SK-N-SH (cell line): Measurements from ENCODE around the gene GPS2. TPM values are rescaled to one million over a fixed set of nuclear protein-coding genes. Genes with fewer than 3 reads are reported as not detected.

ENCODE experiments used
- CTCF ChIA-PET: fragments of 300-600, 350-600 bp; formaldehyde crosslinking; extraction: SDS; loops from one replicate; lab custom pipeline; 2021; lab: Yijun Ruan, JAX
- POLR2A ChIA-PET: fragments of 350-600 bp; sonication (Branson Sonifier 250); formaldehyde crosslinking; extraction: SDS; loops from one replicate; lab custom pipeline; 2020; ENCODE audit warnings: antibody characterized with exemption, inconsistent platforms; lab: Yijun Ruan, JAX
- DNase-seq: peaks from one replicate; pipeline ENCODE4 v3.0.0; 2012
- H2AFZ ChIP-seq: fragments of 200-600 bp; sonication (generic); 2 replicates; pipeline ENCODE4 v1.8.1; 2016; ENCODE audit warnings: antibody characterized with exemption, mild to moderate bottlenecking, low read depth
- H3F3A ChIP-seq: fragments of 200-600 bp; sonication (generic); replicated peaks from 2 replicates; pipeline ENCODE3; 2016; ENCODE audit warnings: antibody characterized with exemption, mild to moderate bottlenecking; ENCODE audit not compliant: insufficient read depth
- H3K27ac ChIP-seq, 2 experiments: fragments of 200-500 bp in 1 of 2; fragments of 200-600 bp in 1 of 2; sonication (Bioruptor generic) in 1 of 2; sonication (generic), shearing (Covaris generic) in 1 of 2; 2 replicates each; pipeline versions ENCODE4 v1.5.1 to v1.6.1; 2014 to 2016; ENCODE audit warnings: low read depth in 2 of 2, inconsistent platforms in 1 of 2, low read length in 1 of 2, mild to moderate bottlenecking in 1 of 2, mixed read lengths in 1 of 2
- H3K27me3 ChIP-seq: fragments of 200-600 bp; sonication (generic), shearing (Covaris generic); 2 replicates; pipeline ENCODE4 v1.6.1; 2016; ENCODE audit warnings: mixed run types; ENCODE audit not compliant: insufficient read depth
- H3K36me3 ChIP-seq, 2 experiments: fragments of 200-500 bp in 1 of 2; fragments of 200-600 bp in 1 of 2; sonication (Bioruptor generic) in 1 of 2; sonication (generic) in 1 of 2; replicated peaks in 1 of 2; 2 replicates each; pipeline versions ENCODE3 to v1.5.1; 2014 to 2016; ENCODE audit warnings: low read length in 1 of 2, mild to moderate bottlenecking in 1 of 2; ENCODE audit not compliant: insufficient read depth in 2 of 2, control insufficient read depth in 1 of 2
- H3K4me1 ChIP-seq, 2 experiments: fragments of 200-500 bp in 1 of 2; fragments of 200-600 bp in 1 of 2; sonication (Bioruptor generic) in 1 of 2; sonication (generic), shearing (Covaris generic) in 1 of 2; 2 replicates each; pipeline versions ENCODE4 v1.5.1 to v1.6.1; 2014 to 2016; ENCODE audit warnings: low read depth in 1 of 2, low read length in 1 of 2, mixed run types in 1 of 2; ENCODE audit not compliant: insufficient read depth in 2 of 2, control insufficient read depth in 1 of 2
- H3K4me2 ChIP-seq: fragments of 200-600 bp; sonication (generic), shearing (Covaris generic); 2 replicates; pipeline ENCODE4 v1.6.1; 2017; ENCODE audit warnings: mixed run types
- H3K4me3 ChIP-seq, 2 experiments: fragments of 200-500 bp in 1 of 2; fragments of 200-600 bp in 1 of 2; sonication (Bioruptor generic) in 1 of 2; sonication (generic), shearing (Covaris generic) in 1 of 2; 2 replicates each; pipeline versions ENCODE4 v1.5.1 to v1.8.1; 2014 to 2016; ENCODE audit warnings: low read depth in 2 of 2, inconsistent platforms in 1 of 2, low read length in 1 of 2, mild to moderate bottlenecking in 1 of 2, mixed read lengths in 1 of 2, moderate library complexity in 1 of 2
- H3K79me2 ChIP-seq: fragments of 200-600 bp; sonication (generic); 2 replicates; pipeline ENCODE4 v1.8.1; 2017; ENCODE audit warnings: mild to moderate bottlenecking; ENCODE audit not compliant: insufficient read depth
- H3K9ac ChIP-seq: fragments of 200-600 bp; sonication (generic); 2 replicates; pipeline ENCODE4 v1.6.1; 2017; ENCODE audit warnings: mixed run types
- H3K9me2 ChIP-seq: fragments of 200-600 bp; sonication (generic); 2 replicates; pipeline ENCODE4 v1.6.1; 2017; ENCODE audit warnings: mixed run types
- H3K9me3 ChIP-seq: fragments of 200-600 bp; sonication (generic); 2 replicates; pipeline ENCODE4 v1.6.1; 2017; ENCODE audit warnings: mixed run types, mild to moderate bottlenecking, moderate library complexity
- H4K20me1 ChIP-seq: fragments of 200-600 bp; sonication (generic); 2 replicates; pipeline ENCODE4 v1.6.1; 2017; ENCODE audit warnings: mild to moderate bottlenecking, mixed run types; ENCODE audit not compliant: insufficient read depth
- CHD2 ChIP-seq: fragments of 150-350 bp; IDR thresholded peaks from 2 replicates; pipeline ENCODE4 v1.6.1; 2018; ENCODE audit warnings: low read length; ENCODE audit not compliant: partially characterized antibody
- ELF1 ChIP-seq: IDR thresholded peaks from 2 replicates; pipeline ENCODE4 v1.4.0; 2012
- FOSL2 ChIP-seq: IDR thresholded peaks from 2 replicates; pipeline ENCODE4 v1.4.0; 2012; ENCODE audit warnings: low read depth, mild to moderate bottlenecking, moderate library complexity, borderline replicate concordance
- FOXJ3 ChIP-seq: sonication (generic); formaldehyde crosslinking; IDR thresholded peaks from 2 replicates; pipeline ENCODE4 v1.5.1; 2020; ENCODE audit warnings: mild to moderate bottlenecking, missing genetic modification reagents
- FOXM1 ChIP-seq: IDR thresholded peaks from 2 replicates; pipeline ENCODE4 v1.4.0; 2012; ENCODE audit warnings: low read depth, mild to moderate bottlenecking
- GABPA ChIP-seq: IDR thresholded peaks from 2 replicates; pipeline ENCODE4 v1.4.0; 2012; ENCODE audit warnings: low read depth, mild to moderate bottlenecking
- GATA2 ChIP-seq: sonication (generic); formaldehyde crosslinking; IDR thresholded peaks from 2 replicates; pipeline ENCODE4 v1.5.0; 2020; ENCODE audit warnings: mild to moderate bottlenecking, missing genetic modification reagents
- JUND ChIP-seq: IDR thresholded peaks from 2 replicates; pipeline ENCODE4 v1.4.0; 2012
- MEF2A ChIP-seq: IDR thresholded peaks from 2 replicates; pipeline ENCODE4 v1.4.0; 2012; ENCODE audit warnings: low read depth, borderline replicate concordance
- MXI1 ChIP-seq: IDR thresholded peaks from 2 replicates; pipeline ENCODE4 v1.6.1; 2012; ENCODE audit warnings: mild to moderate bottlenecking, low read depth, low read length, improper control_type of control experiment
- NFIC ChIP-seq: IDR thresholded peaks from 2 replicates; pipeline ENCODE4 v1.4.0; 2012; ENCODE audit warnings: borderline replicate concordance
- NRF1 ChIP-seq: IDR thresholded peaks from 2 replicates; pipeline ENCODE4 v1.6.1; 2012; ENCODE audit warnings: low read depth, mild to moderate bottlenecking, low read length
- POLR2AphosphoS5 ChIP-seq: IDR thresholded peaks from 2 replicates; pipeline ENCODE4 v1.6.1; 2012; ENCODE audit warnings: low read depth, low read length
- RAD21 ChIP-seq: IDR thresholded peaks from 2 replicates; pipeline ENCODE4 v1.6.1; 2012; ENCODE audit warnings: mild to moderate bottlenecking, low read length
- RFX5 ChIP-seq: IDR thresholded peaks from 2 replicates; pipeline ENCODE4 v1.6.1; 2012; ENCODE audit warnings: mild to moderate bottlenecking, improper control_type of control experiment, low read length
- RXRA ChIP-seq: IDR thresholded peaks from 2 replicates; pipeline ENCODE4 v1.4.0; 2012; ENCODE audit warnings: low read depth, mild to moderate bottlenecking, borderline replicate concordance
- SIN3A ChIP-seq: IDR thresholded peaks from 2 replicates; pipeline ENCODE4 v1.6.1; 2012; ENCODE audit warnings: low read depth, mild to moderate bottlenecking, low read length, moderate library complexity, borderline replicate concordance
- SMC3 ChIP-seq: IDR thresholded peaks from 2 replicates; pipeline ENCODE4 v1.6.1; 2012; ENCODE audit warnings: low read depth, low read length, improper control_type of control experiment
- TAF1 ChIP-seq: IDR thresholded peaks from 2 replicates; pipeline ENCODE4 v1.6.1; 2012; ENCODE audit warnings: low read depth, mild to moderate bottlenecking, low read length, moderate library complexity, borderline replicate concordance
- TCF12 ChIP-seq: IDR thresholded peaks from 2 replicates; pipeline ENCODE4 v1.4.0; 2012
- TEAD4 ChIP-seq: IDR thresholded peaks from 2 replicates; pipeline ENCODE4 v1.4.0; 2012; ENCODE audit warnings: mild to moderate bottlenecking, borderline replicate concordance; ENCODE audit not compliant: insufficient read depth
- YY1 ChIP-seq: IDR thresholded peaks from 2 replicates; pipeline ENCODE4 v1.4.0; 2012; ENCODE audit warnings: low read depth, mild to moderate bottlenecking
- WGBS: methylation state at CpG from one replicate; pipeline ENCODE4 v1.1.6; 2017; ENCODE audit warnings: low lambda C conversion rate; 5-methylcytosine and 5-hydroxymethylcytosine counted together
- polyA plus RNA-seq, 3 experiments: library from polyadenylated mRNA; depleted of rRNA; stranded (reverse); fragments of >200 nt; gene quantifications; 2 replicates each; pipeline ENCODE4 v1.2.3, GENCODE V29; 2012
- TF ChIP-seq, protein P1 (sequence below): IDR thresholded peaks from 2 replicates; pipeline ENCODE4 v1.4.0; 2012; ENCODE audit warnings: low read depth, borderline replicate concordance
- TF ChIP-seq, protein P2 (sequence below): fragments of 200-600 bp; sonication (generic); IDR thresholded peaks from 2 replicates; pipeline ENCODE4 v1.6.1; 2017; ENCODE audit warnings: antibody characterized with exemption, mild to moderate bottlenecking, moderate library complexity
- TF ChIP-seq, protein P3 (sequence below): IDR thresholded peaks from 2 replicates; pipeline ENCODE4; 2012
- TF ChIP-seq, protein P4 (sequence below): IDR thresholded peaks from 2 replicates; pipeline ENCODE4 v1.4.0; 2012; ENCODE audit warnings: low read depth
- TF ChIP-seq, protein P5 (sequence below): fragments of 150-350 bp; IDR thresholded peaks from 2 replicates; pipeline ENCODE4 v1.6.1; 2017; ENCODE audit warnings: antibody characterized with exemption, low read length, low read depth, borderline replicate concordance

GPS2 gene
- polyA plus RNA-seq, 1 of the 3 experiments (the other 2 are of a cell fraction) = 102 TPM

DNA sequence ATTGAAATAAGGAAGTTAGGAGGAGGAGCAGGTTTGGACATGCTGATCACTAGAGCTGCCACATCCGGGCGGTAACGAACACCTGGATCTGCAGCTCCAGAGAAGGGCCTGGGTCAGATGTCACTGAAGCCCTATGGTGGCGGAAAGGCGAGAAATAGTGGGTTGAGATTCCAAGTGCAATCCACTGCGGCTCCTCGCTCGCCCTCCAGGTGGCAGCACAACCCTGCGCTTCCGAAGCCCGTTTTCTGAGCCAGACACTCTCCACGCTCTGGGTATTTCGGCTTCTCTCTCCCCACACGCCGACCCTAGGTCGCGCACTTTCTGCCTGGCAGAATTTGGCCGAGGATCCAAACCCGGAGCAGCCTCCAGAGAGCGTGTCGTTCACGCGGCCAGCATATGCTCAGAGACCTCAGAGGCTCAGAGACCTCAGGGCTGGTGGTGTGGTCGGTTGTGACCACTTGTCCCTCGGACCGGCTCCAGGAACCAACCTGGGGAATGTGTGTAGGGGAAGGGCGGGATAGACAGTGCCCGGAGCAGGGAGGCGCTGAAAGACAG, 34.6 kb downstream of the GPS2 start:
- no peaks in the 10 kb centered on the region for H4K20me1 ChIP-seq
- H3F3A ChIP-seq = peaks cover 15% of the 10 kb centered on the region
- peaks cover 6 to 18% of the 10 kb centered on the region in 2 experiments; a peak in 2 of 4 replicates for H3K4me1 ChIP-seq
- peak overlapping the region; percentile 95 for H3K4me2 ChIP-seq
- POLR2A ChIA-PET = interaction anchor here (1.2 kb wide), 1 partner anchor 16 kb away, joined by 5 read pairs; no protein-coding TSS in a partner anchor
- no peaks in the 10 kb centered on the region for H3K9me2 ChIP-seq
- CTCF ChIA-PET = interaction anchor here (0.6 to 8.8 kb wide), 18 partner anchors 9 to 103 kb away, joined by 3 to 169 read pairs (median 4); partner anchors contain the start of gene PHF23
- peak; percentile 84 for DNase-seq
- H3K9ac ChIP-seq = peak overlapping the region; percentile 44; the same call in 1 of the 2 replicates
- peak overlapping the region; percentile 50 to 64 for H3K4me3 ChIP-seq
- H3K27ac ChIP-seq = peak overlapping the region in 1 of 2 experiments; percentile 52; a peak in 1 of 4 replicates
- H3K79me2 ChIP-seq = no peaks in the 10 kb centered on the region
- peak overlapping the region; percentile 89; the same call in 1 of the 2 replicates for H2AFZ ChIP-seq
- no peaks in the 10 kb centered on the region for H3K27me3 ChIP-seq
- H3K36me3 ChIP-seq = no peaks in the 10 kb centered on the region
- 12% methylated on average over 26 of the region's 29 CpGs for WGBS
- H3K9me3 ChIP-seq = no peaks in the 10 kb centered on the region
- TF ChIP-seq MEF2A (no peak), JUND (no peak), RFX5 (no peak), TAF1 (no peak), NRF1 (0 out of 2 replicates have a peak, but pooled peaks have one; percentile 27), FOXJ3 (CRISPR knock-in tag) (no peak), RXRA (no peak), MXI1 (peak; percentile 84), SIN3A (no peak), CHD2 (no peak), TCF12 (no peak), FOXM1 (no peak), YY1 (no peak), POLR2AphosphoS5 (no peak), GABPA (no peak), NFIC (no peak), RAD21 (peak; percentile 93), FOSL2 (no peak), GATA2 (CRISPR knock-in tag) (no peak), TEAD4 (no peak), SMC3 (peak; percentile 91), ELF1 (no peak)
- TF ChIP-seq, protein P1, sequence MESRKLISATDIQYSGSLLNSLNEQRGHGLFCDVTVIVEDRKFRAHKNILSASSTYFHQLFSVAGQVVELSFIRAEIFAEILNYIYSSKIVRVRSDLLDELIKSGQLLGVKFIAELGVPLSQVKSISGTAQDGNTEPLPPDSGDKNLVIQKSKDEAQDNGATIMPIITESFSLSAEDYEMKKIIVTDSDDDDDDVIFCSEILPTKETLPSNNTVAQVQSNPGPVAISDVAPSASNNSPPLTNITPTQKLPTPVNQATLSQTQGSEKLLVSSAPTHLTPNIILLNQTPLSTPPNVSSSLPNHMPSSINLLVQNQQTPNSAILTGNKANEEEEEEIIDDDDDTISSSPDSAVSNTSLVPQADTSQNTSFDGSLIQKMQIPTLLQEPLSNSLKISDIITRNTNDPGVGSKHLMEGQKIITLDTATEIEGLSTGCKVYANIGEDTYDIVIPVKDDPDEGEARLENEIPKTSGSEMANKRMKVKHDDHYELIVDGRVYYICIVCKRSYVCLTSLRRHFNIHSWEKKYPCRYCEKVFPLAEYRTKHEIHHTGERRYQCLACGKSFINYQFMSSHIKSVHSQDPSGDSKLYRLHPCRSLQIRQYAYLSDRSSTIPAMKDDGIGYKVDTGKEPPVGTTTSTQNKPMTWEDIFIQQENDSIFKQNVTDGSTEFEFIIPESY = no peak
- TF ChIP-seq, protein P2, sequence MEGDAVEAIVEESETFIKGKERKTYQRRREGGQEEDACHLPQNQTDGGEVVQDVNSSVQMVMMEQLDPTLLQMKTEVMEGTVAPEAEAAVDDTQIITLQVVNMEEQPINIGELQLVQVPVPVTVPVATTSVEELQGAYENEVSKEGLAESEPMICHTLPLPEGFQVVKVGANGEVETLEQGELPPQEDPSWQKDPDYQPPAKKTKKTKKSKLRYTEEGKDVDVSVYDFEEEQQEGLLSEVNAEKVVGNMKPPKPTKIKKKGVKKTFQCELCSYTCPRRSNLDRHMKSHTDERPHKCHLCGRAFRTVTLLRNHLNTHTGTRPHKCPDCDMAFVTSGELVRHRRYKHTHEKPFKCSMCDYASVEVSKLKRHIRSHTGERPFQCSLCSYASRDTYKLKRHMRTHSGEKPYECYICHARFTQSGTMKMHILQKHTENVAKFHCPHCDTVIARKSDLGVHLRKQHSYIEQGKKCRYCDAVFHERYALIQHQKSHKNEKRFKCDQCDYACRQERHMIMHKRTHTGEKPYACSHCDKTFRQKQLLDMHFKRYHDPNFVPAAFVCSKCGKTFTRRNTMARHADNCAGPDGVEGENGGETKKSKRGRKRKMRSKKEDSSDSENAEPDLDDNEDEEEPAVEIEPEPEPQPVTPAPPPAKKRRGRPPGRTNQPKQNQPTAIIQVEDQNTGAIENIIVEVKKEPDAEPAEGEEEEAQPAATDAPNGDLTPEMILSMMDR = peak; percentile 72
- TF ChIP-seq, protein P3, sequence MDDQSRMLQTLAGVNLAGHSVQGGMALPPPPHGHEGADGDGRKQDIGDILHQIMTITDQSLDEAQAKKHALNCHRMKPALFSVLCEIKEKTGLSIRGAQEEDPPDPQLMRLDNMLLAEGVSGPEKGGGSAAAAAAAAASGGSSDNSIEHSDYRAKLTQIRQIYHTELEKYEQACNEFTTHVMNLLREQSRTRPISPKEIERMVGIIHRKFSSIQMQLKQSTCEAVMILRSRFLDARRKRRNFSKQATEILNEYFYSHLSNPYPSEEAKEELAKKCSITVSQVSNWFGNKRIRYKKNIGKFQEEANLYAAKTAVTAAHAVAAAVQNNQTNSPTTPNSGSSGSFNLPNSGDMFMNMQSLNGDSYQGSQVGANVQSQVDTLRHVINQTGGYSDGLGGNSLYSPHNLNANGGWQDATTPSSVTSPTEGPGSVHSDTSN = no peak
- TF ChIP-seq, protein P4, sequence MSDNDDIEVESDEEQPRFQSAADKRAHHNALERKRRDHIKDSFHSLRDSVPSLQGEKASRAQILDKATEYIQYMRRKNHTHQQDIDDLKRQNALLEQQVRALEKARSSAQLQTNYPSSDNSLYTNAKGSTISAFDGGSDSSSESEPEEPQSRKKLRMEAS = peak; percentile 68; the same call in 1 of the 2 replicates
- TF ChIP-seq, protein P5, sequence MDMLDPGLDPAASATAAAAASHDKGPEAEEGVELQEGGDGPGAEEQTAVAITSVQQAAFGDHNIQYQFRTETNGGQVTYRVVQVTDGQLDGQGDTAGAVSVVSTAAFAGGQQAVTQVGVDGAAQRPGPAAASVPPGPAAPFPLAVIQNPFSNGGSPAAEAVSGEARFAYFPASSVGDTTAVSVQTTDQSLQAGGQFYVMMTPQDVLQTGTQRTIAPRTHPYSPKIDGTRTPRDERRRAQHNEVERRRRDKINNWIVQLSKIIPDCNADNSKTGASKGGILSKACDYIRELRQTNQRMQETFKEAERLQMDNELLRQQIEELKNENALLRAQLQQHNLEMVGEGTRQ = no peak
